WTC11 (cell line): ENCODE data around the gene PLD1. TPM values are rescaled to one million over a fixed set of nuclear protein-coding genes. Genes with fewer than 3 reads are reported as not detected.
"Not testable (repeated sequence)": the region's sequence is repeated elsewhere in the genome, so short reads cannot be mapped to it uniquely, and the experiment has no call there.

ENCODE experiments used
- ATAC-seq: fragments of 200-7000 bp; cut with Tn5 transposase; 2 replicates; pipeline ENCODE4 v1.10.0; 2021; ENCODE audit warnings: mild to moderate bottlenecking, moderate library complexity
- CTCF ChIA-PET: fragments of 300-600 bp; sonication (Branson Sonifier 250); formaldehyde crosslinking; loops from one replicate; lab custom pipeline; 2021; ENCODE audit warnings: antibody characterized with exemption; lab: Charles Lee
- POLR2A ChIA-PET: fragments of 350-600 bp; sonication (Branson Sonifier 250); formaldehyde crosslinking; loops from one replicate; lab custom pipeline; 2021; ENCODE audit warnings: antibody characterized with exemption; lab: Charles Lee
- DNase-seq: peaks from one replicate; pipeline ENCODE4 v3.0.0; 2021; ENCODE audit warnings: low spot score
- H3K27ac Mint-ChIP-seq: 2 replicates; pipeline ENCODE4 v1.8.0; 2021; ENCODE audit warnings: mixed read lengths
- H3K27me3 Mint-ChIP-seq: 2 replicates; pipeline ENCODE4 v1.8.0; 2021; ENCODE audit warnings: low read depth, mild to moderate bottlenecking, moderate library complexity, mixed read lengths
- H3K36me3 Mint-ChIP-seq: 2 replicates; pipeline ENCODE4 v1.8.0; 2021; ENCODE audit warnings: mixed read lengths
- H3K4me1 Mint-ChIP-seq: 2 replicates; pipeline ENCODE4 v1.8.0; 2022; ENCODE audit warnings: mixed read lengths
- H3K4me3 Mint-ChIP-seq: 2 replicates; pipeline ENCODE4 v1.8.0; 2021; ENCODE audit warnings: mild to moderate bottlenecking, moderate library complexity, mixed read lengths
- H3K9me3 Mint-ChIP-seq: 2 replicates; pipeline ENCODE4 v1.8.0; 2021; ENCODE audit warnings: mixed read lengths
- ARID4B ChIP-seq: sonication (generic); formaldehyde crosslinking; IDR thresholded peaks from 2 replicates; pipeline ENCODE4 v1.8.0; 2023; ENCODE audit warnings: missing genetic modification reagents, mild to moderate bottlenecking, borderline replicate concordance
- ATF6 ChIP-seq: sonication (generic); formaldehyde crosslinking; IDR thresholded peaks from 2 replicates; pipeline ENCODE4 v1.8.1; 2023; ENCODE audit warnings: mild to moderate bottlenecking, missing genetic modification reagents
- E2F4 ChIP-seq: sonication (generic); formaldehyde crosslinking; IDR thresholded peaks from 2 replicates; pipeline ENCODE4 v1.8.1; 2022; ENCODE audit warnings: low read depth, mild to moderate bottlenecking, moderate library complexity, missing genetic modification reagents, borderline replicate concordance
- ELF4 ChIP-seq: sonication (generic); formaldehyde crosslinking; IDR thresholded peaks from 2 replicates; pipeline ENCODE4 v1.8.1; 2022; ENCODE audit warnings: low read depth, mild to moderate bottlenecking, moderate library complexity, missing genetic modification reagents
- FOXK1 ChIP-seq: sonication (generic); formaldehyde crosslinking; IDR thresholded peaks from 2 replicates; pipeline ENCODE4 v1.8.0; 2022; ENCODE audit warnings: mild to moderate bottlenecking, moderate library complexity, missing genetic modification reagents
- FOXP1 ChIP-seq: sonication (generic); formaldehyde crosslinking; IDR thresholded peaks from 2 replicates; pipeline ENCODE4 v1.8.0; 2022; ENCODE audit warnings: missing genetic modification reagents, mild to moderate bottlenecking, moderate library complexity, borderline replicate concordance
- FOXP4 ChIP-seq: sonication (generic); formaldehyde crosslinking; IDR thresholded peaks from 2 replicates; pipeline ENCODE4 v1.8.0; 2022; ENCODE audit warnings: mild to moderate bottlenecking, missing genetic modification reagents
- GTF2I ChIP-seq: fragments of 250-450 bp; sonication (Bioruptor Pico); conservative IDR thresholded peaks from 2 replicates; pipeline ENCODE4 v1.4.0; 2021; ENCODE audit warnings: mild to moderate bottlenecking
- HMGA2 ChIP-seq: fragments of 250-450 bp; sonication (Bioruptor Pico); IDR thresholded peaks from 2 replicates; pipeline ENCODE4 v1.4.0; 2021; ENCODE audit warnings: mild to moderate bottlenecking, moderate library complexity
- JAZF1 ChIP-seq: fragments of 250-450 bp; sonication (Bioruptor Pico); IDR thresholded peaks from 2 replicates; pipeline ENCODE4 v1.9.0; 2021; ENCODE audit warnings: moderate library complexity, mild to moderate bottlenecking, inconsistent platforms
- KAT7 ChIP-seq: sonication (generic); formaldehyde crosslinking; IDR thresholded peaks from 2 replicates; pipeline ENCODE4 v1.8.1; 2023; ENCODE audit warnings: missing genetic modification reagents, mild to moderate bottlenecking, borderline replicate concordance
- TCF7 ChIP-seq: sonication (generic); formaldehyde crosslinking; IDR thresholded peaks from 2 replicates; pipeline ENCODE4 v1.8.0; 2022; ENCODE audit warnings: mild to moderate bottlenecking, low read depth, missing genetic modification reagents, moderate library complexity
- TEAD1 ChIP-seq: sonication (generic); formaldehyde crosslinking; IDR thresholded peaks from 2 replicates; pipeline ENCODE4 v1.8.0; 2022; ENCODE audit warnings: mild to moderate bottlenecking, missing genetic modification reagents
- ZNF138 ChIP-seq: sonication (generic); formaldehyde crosslinking; conservative IDR thresholded peaks from 2 replicates; pipeline ENCODE4 v1.8.1; 2022; ENCODE audit warnings: mild to moderate bottlenecking, moderate library complexity, missing genetic modification reagents
- ZNF281 ChIP-seq: sonication (generic); formaldehyde crosslinking; IDR thresholded peaks from 2 replicates; pipeline ENCODE4 v1.8.0; 2023; ENCODE audit warnings: mild to moderate bottlenecking, missing genetic modification reagents
- total RNA-seq: library from RNA; stranded (reverse); gene quantifications from 3 replicates; pipeline ENCODE4 v1.2.3, GENCODE V29; 2021

The PLD1 gene
- total RNA-seq, 1 experiment from 2014 or later: 4.0 TPM

GRCh38 chr3:171564748-171565480 lies 245.4 kb downstream of the PLD1 start:
- H3K27me3 Mint-ChIP-seq: no peaks in the 10 kb centered on the region
- POLR2A ChIA-PET: no interaction called here
- CTCF ChIA-PET: interaction anchor here (0.9 to 1.7 kb wide), 10 partner anchors 49 to 603 kb away, joined by 3 to 5 read pairs (median 3); no protein-coding TSS in a partner anchor
- H3K4me3 Mint-ChIP-seq: no peak overlapping the region
- no peak for TF ChIP-seq HMGA2 (CRISPR knock-in tag)
- no peak for TF ChIP-seq GTF2I (CRISPR knock-in tag)
- TF ChIP-seq ATF6 (CRISPR knock-in tag): no peak
- TF ChIP-seq ZNF281 (CRISPR knock-in tag): no peak
- TF ChIP-seq JAZF1: no peak
- no peak for TF ChIP-seq FOXP1
- H3K4me1 Mint-ChIP-seq: peaks cover 13% of the 10 kb centered on the region
- no peaks in the 10 kb centered on the region for H3K9me3 Mint-ChIP-seq
- no peaks in the 10 kb centered on the region for H3K36me3 Mint-ChIP-seq
- ATAC-seq (no peak), DNase-seq (no peak)
- H3K27ac Mint-ChIP-seq: no peak overlapping the region

- no peak for TF ChIP-seq FOXK1 (CRISPR knock-in tag)
- TF ChIP-seq KAT7: no peak
- no peak for TF ChIP-seq ARID4B
- TF ChIP-seq ZNF138 (CRISPR knock-in tag): no peak
- TF ChIP-seq TCF7 (CRISPR knock-in tag): no peak
- no peak for TF ChIP-seq ELF4 (CRISPR knock-in tag)
- TF ChIP-seq TEAD1 (CRISPR knock-in tag): no peak
- no peak for TF ChIP-seq FOXP4 (CRISPR knock-in tag)
- no peak for TF ChIP-seq E2F4
- Mint-ChIP-seq H3K36me3 (no peaks in the 10 kb centered on the region), H3K4me1 (peaks cover 16% of the 10 kb centered on the region), H3K27ac (no peak overlapping the region), H3K27me3 (no peaks in the 10 kb centered on the region), H3K9me3 (no peaks in the 10 kb centered on the region), H3K4me3 (no peak overlapping the region)
- POLR2A ChIA-PET: no interaction called here
- CTCF ChIA-PET: interaction anchor here (1.0 to 1.5 kb wide), 4 partner anchors 376 to 602 kb away, joined by 3 to 5 read pairs (median 4); no protein-coding TSS in a partner anchor
- ATAC-seq (peak; percentile 77), DNase-seq (peak; percentile 44)
These were observed 247.0 kb downstream of the PLD1 start for GRCh38 chr3:171563298-171563697.

GRCh38 chr3:171562459-171562858 lies 247.8 kb downstream of the PLD1 start:
- peaks cover 21% of the 10 kb centered on the region for H3K4me1 Mint-ChIP-seq
- DNase-seq, ATAC-seq, H3K27me3 Mint-ChIP-seq, H3K9me3 Mint-ChIP-seq, POLR2A ChIA-PET, H3K36me3 Mint-ChIP-seq, H3K4me3 Mint-ChIP-seq, H3K27ac Mint-ChIP-seq: not testable (repeated sequence)
- CTCF ChIA-PET: interaction anchor here (1.0 to 1.5 kb wide), 2 partner anchors 375 to 513 kb away, joined by 3 to 5 read pairs; no protein-coding TSS in a partner anchor
